Esophagus muscularis mucosa (tissue), 4 donors: ENCODE data around the gene CNTNAP2. TPM values are rescaled to one million over a fixed set of nuclear protein-coding genes. Genes with fewer than 3 reads are reported as not detected.

Experiments used
- DNase-seq: peaks from one replicate; pipeline ENCODE4 v3.0.0-alpha.2; 2017; ENCODE audit errors: extremely low spot score
- H3K27ac ChIP-seq, 4 donors: fragments of 200-600 bp; sonication (generic); replicated peaks in 1 of 4; 1 replicate in 3 of 4; 2 replicates in 1 of 4; pipeline ENCODE4 v1.5.1; 2016 to 2019; ENCODE audit warnings: mild to moderate bottlenecking in 1 of 4
- H3K27me3 ChIP-seq, 4 donors: fragments of 200-600 bp; sonication (generic); one replicate each; pipeline versions ENCODE4 v1.5.1 to v1.6.0; 2016 to 2019
- H3K36me3 ChIP-seq, 4 donors: fragments of 200-600 bp; sonication (generic); one replicate each; pipeline ENCODE4 v1.5.1; 2016 to 2019
- H3K4me1 ChIP-seq, 4 donors: fragments of 200-600 bp; sonication (generic); one replicate each; pipeline ENCODE4 v1.5.1; 2016 to 2019
- H3K4me3 ChIP-seq, 4 donors: fragments of 200-600 bp; sonication (generic); 1 replicate in 2 of 4; 2 replicates in 2 of 4; pipeline ENCODE4 v1.5.1; 2016 to 2019; ENCODE audit warnings: mild to moderate bottlenecking in 4 of 4, moderate library complexity in 1 of 4
- H3K9me3 ChIP-seq, 4 donors: fragments of 200-600 bp; sonication (generic); 1 replicate in 3 of 4; 2 replicates in 1 of 4; pipeline ENCODE4 v1.5.1; 2016 to 2019
- CTCF ChIP-seq, 3 experiments: fragments of 200-600 bp in 2 of 3; fragments of 450-650 bp in 1 of 3; sonication (generic) in 2 of 3; IDR thresholded peaks; one replicate each; pipeline ENCODE4 v1.5.1; 2017 to 2019; ENCODE audit warnings: antibody characterized with exemption in 3 of 3, mild to moderate bottlenecking in 2 of 3, moderate library complexity in 1 of 3
- EP300 ChIP-seq: sonication (generic); formaldehyde crosslinking; IDR thresholded peaks from one replicate; pipeline ENCODE4 v1.6.1; 2017; ENCODE audit warnings: antibody characterized with exemption
- POLR2A ChIP-seq: fragments of 450-650 bp; IDR thresholded peaks from one replicate; pipeline ENCODE4 v1.6.1; 2017; ENCODE audit warnings: antibody characterized with exemption, moderate library complexity, mild to moderate bottlenecking, low read depth
- POLR2AphosphoS5 ChIP-seq, 2 donors: sonication (generic); formaldehyde crosslinking; IDR thresholded peaks; one replicate each; pipeline ENCODE4 v1.6.1; 2017; ENCODE audit warnings: antibody characterized with exemption in 2 of 2
- WGBS: methylation state at CpG from one replicate; pipeline ENCODE4 v1.1.5; 2018; 5-methylcytosine and 5-hydroxymethylcytosine counted together
- intact Hi-C: fragments of 100-400 bp; cut with DNase I; formaldehyde crosslinking; loops from one replicate; pipeline ENCODE4 v1.15.1; 2023
- total RNA-seq, 4 donors: library from RNA; depleted of rRNA; stranded (reverse); fragments of >200 nt; gene quantifications; one replicate each; pipeline versions ENCODE4 v1.1.0 to v1.2.1, GENCODE V29; 2016

Gene CNTNAP2
- total RNA-seq, 4 donors from 2014 or later: 1.2 to 2.9 (median 1.9) TPM

GRCh38 chr7:146956853-146957252 is 840.3 kb downstream of the CNTNAP2 start:
- no peak for DNase-seq
- Histone ChIP-seq H3K4me1 (no peaks in the 10 kb centered on the region), H3K4me3 (no peak overlapping the region), H3K27me3 (no peaks in the 10 kb centered on the region), H3K27ac (no peak overlapping the region), H3K9me3 (no peaks in the 10 kb centered on the region), H3K36me3 (no peaks in the 10 kb centered on the region)
- no peak for TF ChIP-seq EP300
- TF ChIP-seq POLR2AphosphoS5 (IDR thresholded peaks at IDR 0.05): no peak
- TF ChIP-seq POLR2A: no peak
- TF ChIP-seq CTCF (IDR thresholded peaks at IDR 0.05): no peak
- intact Hi-C loops: no loop called here
- 86% methylated on average over 3 of the region's 3 CpGs for WGBS

GRCh38 chr7:146960773-146961391 is 844.3 kb downstream of the CNTNAP2 start:
- Histone ChIP-seq H3K27ac (no peak overlapping the region), H3K9me3 (no peaks in the 10 kb centered on the region), H3K4me3 (no peak overlapping the region), H3K4me1 (no peaks in the 10 kb centered on the region), H3K27me3 (no peaks in the 10 kb centered on the region), H3K36me3 (no peaks in the 10 kb centered on the region)
- intact Hi-C loops: no loop called here
- DNase-seq: no peak
- WGBS: 74% methylated on average over 5 of the region's 5 CpGs
- TF ChIP-seq POLR2A: no peak
- no peak for TF ChIP-seq CTCF (IDR thresholded peaks at IDR 0.05)
- no peak for TF ChIP-seq POLR2AphosphoS5 (IDR thresholded peaks at IDR 0.05)

- intact Hi-C loops: no loop called here
- Histone ChIP-seq H3K36me3 (no peaks in the 10 kb centered on the region), H3K27ac (no peak overlapping the region), H3K4me1 (no peaks in the 10 kb centered on the region), H3K4me3 (no peak overlapping the region), H3K27me3 (no peaks in the 10 kb centered on the region), H3K9me3 (no peaks in the 10 kb centered on the region)
- DNase-seq: no peak
- WGBS: 59% methylated on average over 4 of the region's 4 CpGs
- TF ChIP-seq EP300 (no peak), POLR2AphosphoS5 (IDR thresholded peaks at IDR 0.05) (no peak), POLR2A (no peak), CTCF (IDR thresholded peaks at IDR 0.05) (no peak)
Measured at GRCh38 chr7:146961617-146962016, 845.0 kb downstream of the CNTNAP2 start.

- intact Hi-C loops: no loop called here
Measured at GRCh38 chr7:146966274-146966673, 849.7 kb downstream of the CNTNAP2 start.

More at GRCh38 chr7:146966274-146966673, 849.7 kb downstream of the CNTNAP2 start:
- H3K4me1 ChIP-seq: no peaks in the 10 kb centered on the region
- H3K27me3 ChIP-seq: no peaks in the 10 kb centered on the region
- H3K9me3 ChIP-seq: no peaks in the 10 kb centered on the region
- DNase-seq: no peak
- no peak overlapping the region for H3K27ac ChIP-seq
- TF ChIP-seq POLR2AphosphoS5 (IDR thresholded peaks at IDR 0.05) (no peak), CTCF (IDR thresholded peaks at IDR 0.05) (no peak), EP300 (no peak), POLR2A (no peak)
- 98% methylated on average over 3 of the region's 3 CpGs for WGBS
- H3K4me3 ChIP-seq: no peak overlapping the region
- H3K36me3 ChIP-seq: no peaks in the 10 kb centered on the region
